HG02798 (cell line): ENCODE measurements around the gene OSBPL10.
"Not testable (repeated sequence)": the region's sequence is repeated elsewhere in the genome, so short reads cannot be mapped to it uniquely, and the experiment has no call there.

ENCODE experiments used
- ATAC-seq: cut with Tn5 transposase; IDR thresholded peaks from one replicate; pipeline ENCODE4 v1.9.1; 2021; ENCODE audit warnings: mild to moderate bottlenecking; ENCODE audit not compliant: unreplicated experiment, poor library complexity

The OSBPL10 gene

DNA sequence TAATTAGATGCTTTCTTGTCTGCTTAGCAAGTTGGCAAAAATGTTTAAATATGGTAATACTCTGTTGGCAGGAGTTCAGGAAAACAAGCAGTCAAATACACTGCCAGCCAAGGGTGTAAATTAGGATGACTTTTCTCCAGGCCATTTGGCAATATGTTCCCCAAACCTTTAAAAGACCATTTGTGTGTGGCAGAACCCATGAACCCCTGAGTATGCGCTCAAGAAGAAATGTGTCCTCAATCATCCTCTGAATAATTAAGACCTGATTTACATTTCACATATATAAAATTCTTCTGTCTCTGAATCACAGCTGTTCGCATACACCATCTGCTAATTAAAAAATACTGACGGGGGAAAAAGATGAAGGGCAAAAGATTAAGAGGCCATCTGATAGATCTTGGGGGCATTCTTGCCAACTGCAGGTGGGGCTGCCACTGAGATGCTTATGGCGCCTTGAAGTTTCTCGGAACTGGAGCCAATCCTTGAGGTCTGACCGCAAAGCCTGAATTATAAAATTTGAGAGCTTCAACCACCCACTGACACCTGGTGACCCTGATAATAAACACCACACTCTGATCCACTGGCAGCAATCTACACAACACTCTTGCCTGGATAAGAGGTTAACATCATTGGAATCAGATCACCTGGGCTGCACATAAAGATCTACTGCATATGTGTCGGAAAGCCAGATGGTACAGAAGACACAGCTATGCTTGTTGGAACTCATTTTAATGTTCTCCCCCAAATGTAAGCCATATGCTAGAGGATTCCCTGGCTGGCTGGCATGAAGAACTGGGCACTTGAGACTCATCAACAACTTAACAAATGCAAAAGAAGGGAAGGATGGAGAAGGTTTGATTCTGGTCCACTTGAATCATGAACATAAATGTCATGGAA is 190.6 kb downstream of the OSBPL10 start:
- no peak for ATAC-seq

DNA sequence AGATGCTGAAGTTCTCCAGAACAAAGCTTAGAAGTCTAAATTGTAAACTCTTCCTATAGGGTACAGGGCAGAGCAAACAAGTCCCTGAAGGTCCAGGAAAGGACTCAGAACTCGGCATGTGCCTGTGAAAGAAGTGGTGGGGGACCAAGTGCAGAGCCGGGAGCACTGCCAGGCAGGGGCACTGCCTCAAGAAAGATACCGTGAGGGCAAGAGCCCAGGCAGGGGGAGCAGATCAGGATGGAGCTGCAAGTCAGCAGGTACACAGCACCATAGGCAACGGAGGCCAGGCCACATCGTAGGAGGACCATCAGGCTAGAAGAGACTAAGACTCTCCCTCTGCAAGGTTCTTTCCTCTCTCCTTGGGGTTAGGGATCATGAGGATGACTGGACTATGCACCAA is 191.6 kb downstream of the OSBPL10 start:
- ATAC-seq = no peak

DNA sequence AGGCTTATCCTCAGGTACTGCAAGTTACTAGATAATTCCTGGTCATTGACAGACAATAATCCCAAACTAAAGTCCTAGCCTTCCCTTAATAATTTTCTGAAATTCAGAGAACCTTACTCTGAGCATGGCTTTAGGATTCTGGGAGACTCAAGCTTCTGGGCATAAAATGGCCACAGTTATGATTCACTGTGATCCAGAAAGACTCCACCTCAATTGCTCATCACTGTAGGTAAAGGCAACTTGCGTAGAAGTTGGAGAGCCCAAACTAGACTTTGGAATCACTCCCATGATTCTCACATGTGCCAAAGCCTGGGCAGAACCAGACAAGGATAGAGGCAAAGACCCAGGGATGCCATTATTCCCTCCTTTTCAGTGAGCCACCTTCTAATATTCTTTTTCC is 195.3 kb downstream of the OSBPL10 start:
- no peak for ATAC-seq

DNA sequence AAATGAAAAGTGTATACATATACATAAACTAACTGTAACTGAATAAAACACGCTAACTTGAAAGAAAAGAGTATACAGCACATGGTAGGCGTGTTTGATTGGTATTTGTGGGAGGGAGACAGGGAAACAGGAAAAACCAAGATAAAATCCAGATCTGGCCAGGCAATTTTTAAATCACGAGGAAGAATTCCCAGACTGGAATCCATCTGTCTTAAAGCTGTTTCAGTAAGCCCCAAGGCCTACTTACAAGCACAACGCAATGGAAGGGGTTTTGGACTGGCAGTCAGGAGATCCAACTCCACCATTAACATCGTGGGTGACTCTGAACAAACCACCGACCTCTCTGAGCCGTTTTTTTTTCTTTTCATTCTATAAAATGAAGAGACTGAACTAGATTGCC is 195.8 kb downstream of the OSBPL10 start:
- no peak for ATAC-seq

DNA sequence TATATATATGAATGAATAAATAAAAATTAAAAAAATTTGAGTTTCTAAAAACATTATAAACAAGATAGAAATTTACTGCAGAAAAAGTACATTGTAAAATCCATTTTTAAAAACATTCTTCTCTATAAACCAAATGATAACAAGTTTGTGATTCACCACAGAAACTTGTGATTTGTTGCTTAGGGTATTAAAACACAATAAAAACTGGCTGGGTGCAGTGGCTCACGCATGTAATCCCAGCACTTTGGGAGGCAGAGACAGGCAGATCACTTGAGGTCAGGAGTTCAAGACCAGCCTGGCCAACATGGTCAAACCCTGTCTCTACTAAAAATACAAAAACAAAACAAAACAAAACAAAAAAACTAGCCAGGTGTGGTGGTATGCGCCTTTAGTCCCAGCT is 197.2 kb downstream of the OSBPL10 start:
- ATAC-seq = not testable (repeated sequence)

DNA sequence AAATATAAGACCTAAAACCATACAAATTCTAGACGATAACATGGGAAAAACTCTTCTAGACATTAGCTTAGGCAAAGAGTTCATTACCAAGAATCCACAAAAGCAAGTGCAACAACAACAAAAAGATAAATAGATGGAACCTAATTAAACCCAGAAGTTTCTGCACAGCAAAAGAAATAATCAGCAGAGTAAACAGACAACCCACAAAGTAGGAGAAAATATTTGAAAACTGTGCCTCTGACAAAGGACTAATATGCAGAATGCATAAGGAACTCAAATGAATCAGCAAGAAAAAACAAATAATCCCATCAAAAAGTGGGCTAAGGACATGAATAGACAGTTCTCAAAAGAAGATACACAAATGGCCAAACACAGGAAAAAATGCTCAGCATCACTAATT is 198.8 kb downstream of the OSBPL10 start:
- ATAC-seq = not testable (repeated sequence)

DNA sequence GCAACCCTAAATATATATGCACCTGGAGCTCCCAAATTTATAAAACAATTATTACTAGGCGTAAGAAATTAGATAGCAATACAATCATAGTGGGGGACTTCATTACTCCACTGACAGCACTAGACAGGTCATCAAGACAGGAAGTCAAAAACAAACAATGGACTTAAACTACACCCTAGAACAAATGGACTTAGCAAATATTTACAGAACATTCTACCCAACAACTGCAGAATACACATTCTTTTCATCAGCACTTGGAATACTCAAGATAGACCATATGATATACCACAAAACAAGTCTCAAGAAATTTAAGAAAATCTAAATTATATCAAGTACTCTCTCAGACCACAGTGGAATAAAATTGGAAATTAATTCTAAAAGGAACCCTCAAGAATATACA is 201.5 kb downstream of the OSBPL10 start:
- ATAC-seq = no peak

DNA sequence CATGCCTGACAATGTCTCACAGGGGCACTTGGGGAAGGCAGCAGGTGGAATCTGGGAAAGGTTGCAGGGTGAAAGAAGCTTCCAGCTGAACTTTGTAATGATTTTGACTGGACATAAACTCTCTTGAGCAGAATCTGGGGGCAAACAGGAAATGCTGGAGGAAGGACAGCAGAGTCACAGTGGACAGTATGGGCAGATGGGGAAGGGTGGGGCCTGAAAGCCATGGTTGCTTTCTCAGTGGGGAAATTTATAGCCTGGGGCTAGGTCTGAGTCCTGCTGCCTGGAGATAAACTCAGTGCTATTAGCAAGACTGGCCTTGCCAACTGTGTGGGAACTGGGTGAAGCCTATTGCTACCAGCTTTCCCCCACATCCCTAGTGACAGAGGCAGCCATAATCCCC is 203.2 kb downstream of the OSBPL10 start:
- ATAC-seq = no peak

DNA sequence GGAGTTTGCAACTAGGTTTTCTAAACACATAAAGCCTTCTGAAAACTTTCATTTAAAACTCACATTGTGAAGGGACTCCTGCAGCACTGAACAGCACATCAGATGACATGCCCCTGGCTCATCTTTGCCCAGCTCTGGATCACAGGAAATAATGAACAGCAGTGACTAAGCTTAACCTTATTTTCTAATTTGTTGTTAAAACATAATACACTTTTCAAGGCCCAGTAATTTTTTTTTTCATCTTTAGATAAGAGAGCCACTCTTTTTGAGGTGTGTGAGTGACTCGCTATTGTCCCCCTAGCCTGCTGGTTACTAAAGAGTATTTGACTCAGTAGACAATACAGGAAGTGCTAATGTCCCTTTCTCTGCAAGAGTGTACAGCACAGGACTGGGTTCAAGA is 204.0 kb downstream of the OSBPL10 start:
- ATAC-seq = no peak

DNA sequence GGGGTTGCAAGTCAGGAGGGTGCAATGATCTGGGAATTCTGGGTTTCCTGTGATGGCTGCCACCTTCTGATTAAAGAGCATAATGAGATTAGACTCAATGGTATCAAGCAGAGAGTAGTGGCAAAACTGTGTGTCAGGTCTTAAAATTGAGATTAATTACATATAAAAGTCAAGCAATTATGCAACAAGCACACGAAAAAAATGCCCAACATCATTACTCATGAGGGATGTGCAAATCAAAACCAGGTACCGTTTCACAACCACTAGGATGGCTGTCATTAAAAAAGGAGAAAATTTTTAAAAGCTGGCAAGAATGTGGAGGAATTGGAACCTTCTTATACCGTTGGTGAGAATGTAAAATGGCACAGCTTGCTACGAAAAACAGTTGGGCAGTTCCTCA is 205.0 kb downstream of the OSBPL10 start:
- no peak for ATAC-seq

DNA sequence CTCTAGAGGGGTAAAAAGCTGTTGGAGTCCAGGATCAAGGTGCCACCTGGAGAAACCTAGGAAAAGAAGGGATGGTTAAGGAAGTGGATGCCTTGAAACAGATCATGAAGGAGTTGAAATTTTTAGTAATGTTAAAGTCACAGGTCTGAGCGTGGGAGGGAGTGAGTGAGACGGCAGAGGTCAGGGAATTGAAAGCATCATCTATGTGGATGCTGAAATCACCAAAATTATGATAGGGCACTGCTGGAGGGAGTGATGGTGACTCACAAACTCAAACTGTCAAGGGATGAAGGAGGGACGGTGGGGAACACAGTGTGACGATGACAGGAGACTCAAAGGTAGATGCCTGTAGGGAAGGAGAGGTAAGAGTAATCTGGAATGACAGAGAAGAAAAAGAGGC is 205.7 kb downstream of the OSBPL10 start:
- ATAC-seq = no peak

DNA sequence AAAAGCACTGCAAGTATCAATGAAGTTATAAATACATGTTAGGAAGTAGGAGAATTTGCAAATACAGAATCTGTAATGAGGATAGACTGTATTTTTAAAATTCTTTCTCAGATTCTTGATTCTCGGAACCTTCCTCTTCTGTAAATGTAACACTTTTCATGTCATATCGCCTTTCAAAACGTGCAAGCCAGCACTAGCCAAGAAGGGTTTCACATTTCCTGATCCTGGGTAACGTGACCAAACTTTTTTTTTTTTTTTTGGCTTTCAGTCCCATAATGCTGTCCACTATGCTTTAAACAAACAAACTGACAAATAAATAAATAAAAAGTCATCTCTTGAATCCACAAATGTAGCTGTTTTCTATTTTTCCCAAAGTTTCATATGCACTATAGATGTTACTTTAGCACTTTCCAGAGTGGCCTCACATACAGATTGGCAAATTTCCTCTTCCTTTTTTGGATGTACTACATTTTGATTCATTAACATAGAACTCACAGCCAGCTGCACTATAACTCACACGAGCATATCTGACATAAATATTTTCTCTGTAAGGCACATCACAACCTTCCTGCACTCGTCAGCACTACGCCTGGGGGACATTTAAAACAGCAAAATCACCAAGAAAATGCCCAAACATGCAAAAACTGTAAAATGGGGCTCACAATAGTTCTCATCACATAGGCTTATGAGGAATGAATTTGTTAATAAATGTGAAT is 208.1 kb downstream of the OSBPL10 start:
- ATAC-seq = no peak

DNA sequence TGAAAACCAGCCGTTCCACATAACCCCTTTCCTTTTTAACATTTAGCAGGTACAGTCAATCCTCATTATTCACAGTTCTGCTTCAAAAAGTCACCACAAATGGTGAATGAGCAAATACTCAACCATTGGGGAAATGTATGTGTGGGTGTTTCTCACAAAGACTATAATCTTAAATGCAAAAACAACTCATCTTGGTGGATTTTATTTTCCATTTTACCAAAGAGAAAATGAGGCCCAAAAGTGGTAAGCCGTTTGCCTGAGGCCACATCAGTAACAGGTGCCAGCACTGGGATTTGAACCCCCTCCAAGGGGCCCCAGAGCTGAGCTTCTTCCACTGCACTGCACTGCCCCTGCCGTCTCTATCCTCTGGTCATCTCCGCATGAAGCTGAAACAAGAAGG is 208.8 kb downstream of the OSBPL10 start:
- ATAC-seq = no peak

DNA sequence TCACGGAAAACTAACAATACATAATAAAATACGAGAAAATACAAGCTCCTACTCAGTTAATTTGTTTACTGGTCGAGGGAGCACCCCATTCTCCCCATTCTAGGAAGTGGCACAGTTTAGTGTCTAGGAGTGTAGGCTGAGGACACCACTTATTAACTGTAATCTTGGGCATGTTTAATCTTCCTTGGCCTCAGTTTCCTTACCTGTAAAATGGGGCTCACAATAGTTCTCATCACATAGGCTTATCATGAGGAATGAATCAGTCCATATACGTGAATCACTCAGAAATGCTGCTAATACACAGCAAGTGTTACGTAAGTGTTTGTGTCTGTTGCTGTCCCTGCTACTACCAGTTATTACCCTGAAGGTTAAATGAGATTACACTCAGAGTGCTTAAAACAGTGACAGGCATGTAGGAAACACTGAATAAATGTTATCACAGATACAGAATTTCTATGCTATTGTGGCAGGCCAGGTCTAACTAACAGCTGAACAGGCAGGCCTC is 210.2 kb downstream of the OSBPL10 start:
- no peak for ATAC-seq

DNA sequence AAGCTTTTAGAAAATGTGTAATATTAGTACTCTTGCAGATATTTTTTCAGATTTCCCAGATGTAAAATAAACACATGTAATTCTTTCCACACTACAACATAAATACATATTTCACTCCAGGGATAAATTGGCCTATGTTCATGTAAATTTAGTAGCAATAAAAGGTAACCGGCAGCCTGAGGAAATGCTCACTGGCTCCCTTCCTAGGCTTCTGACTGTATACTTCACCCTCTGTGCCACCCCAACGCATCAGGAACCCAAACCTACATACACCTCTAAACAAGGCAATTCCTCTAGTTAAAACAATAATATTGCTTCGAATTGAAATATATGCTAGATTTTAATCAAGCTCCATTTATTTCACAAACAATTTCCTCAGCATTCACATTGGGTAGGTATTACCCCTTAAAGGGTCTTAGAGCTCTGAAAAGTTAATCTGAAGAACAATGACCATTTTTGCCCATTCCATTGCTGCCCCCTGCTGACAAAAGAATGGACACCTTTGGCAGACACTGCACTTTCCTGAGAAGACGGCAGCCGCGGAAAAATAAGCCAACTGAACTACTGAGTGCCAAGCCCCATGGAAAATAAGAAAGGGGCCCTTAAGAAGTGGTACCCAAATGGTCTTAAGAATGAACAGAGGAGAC is 212.5 kb downstream of the OSBPL10 start:
- no peak for ATAC-seq

DNA sequence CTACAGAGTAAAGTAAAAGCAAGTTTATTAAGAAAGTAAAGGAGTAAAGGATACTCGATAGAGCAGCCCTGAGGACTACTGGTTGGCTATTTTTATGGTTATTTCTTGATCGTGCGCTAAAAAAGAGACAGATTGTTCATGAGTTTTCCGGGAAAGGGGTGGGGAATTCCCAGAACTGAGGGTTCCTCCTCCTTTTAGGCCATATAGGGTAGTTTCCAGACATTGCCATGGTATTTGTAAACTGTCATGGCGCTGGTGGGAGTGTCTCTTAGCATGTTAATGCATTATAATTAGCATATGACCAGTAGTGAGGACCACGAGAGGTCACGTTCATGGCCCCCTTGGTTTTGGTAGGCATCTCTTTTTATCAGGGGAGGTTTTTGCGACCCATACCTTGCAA is 213.1 kb downstream of the OSBPL10 start:
- ATAC-seq = no peak

DNA sequence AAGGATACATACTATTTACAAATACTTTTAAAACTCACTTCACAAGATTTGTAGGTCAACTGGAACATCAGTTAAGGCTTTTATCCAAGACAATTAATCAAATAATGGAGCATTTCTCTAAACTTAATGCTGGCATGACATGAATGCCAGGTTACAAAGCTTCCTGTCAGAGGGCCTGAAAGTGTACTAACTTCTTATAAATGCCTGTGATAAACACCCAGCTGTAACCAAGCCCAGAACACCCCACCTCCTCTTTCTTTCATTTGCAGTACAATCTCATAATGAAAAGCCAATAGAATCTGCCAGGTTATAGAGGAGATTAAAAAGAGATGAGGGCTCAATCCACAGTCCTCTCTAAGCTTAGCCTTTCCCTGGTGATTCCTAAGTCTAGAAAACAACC is 214.4 kb downstream of the OSBPL10 start:
- no peak for ATAC-seq

DNA sequence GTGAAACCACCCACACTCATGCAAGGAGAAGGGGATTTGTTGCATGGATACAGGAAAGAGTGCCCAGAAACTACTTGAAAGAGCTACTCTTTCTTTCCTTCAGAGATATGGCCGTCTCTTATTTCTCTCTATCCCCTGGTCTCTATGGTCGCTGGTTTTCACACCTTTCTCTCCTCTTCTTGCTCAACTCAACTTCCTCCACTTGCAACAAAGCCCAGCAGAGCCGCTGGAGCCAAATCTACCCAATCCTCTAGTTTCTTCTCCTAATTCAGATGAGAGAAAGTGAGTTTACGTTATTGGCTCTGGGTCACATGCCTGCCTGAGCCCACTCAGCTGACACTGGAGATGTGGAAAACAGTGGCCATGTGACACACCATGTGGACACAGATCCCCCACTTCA is 215.2 kb downstream of the OSBPL10 start:
- ATAC-seq = no peak

DNA sequence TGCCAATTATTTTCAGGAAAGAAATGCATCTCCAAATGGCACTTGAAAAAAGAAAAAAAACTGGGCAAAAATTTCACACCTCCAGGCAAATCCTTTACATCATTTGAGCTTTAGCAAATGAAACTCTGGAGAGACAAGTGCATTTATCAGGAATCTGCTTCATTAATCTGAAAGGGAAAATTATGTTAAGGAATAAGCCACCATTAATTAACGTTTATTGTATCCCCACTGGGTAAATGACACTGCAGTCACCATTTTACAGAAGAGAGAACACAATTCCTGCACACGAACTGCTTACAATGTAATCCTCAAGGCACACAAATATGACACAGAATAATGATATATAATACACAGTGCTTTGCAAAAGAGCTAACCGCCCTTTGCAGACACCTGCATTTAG is 217.3 kb downstream of the OSBPL10 start:
- ATAC-seq = no peak

DNA sequence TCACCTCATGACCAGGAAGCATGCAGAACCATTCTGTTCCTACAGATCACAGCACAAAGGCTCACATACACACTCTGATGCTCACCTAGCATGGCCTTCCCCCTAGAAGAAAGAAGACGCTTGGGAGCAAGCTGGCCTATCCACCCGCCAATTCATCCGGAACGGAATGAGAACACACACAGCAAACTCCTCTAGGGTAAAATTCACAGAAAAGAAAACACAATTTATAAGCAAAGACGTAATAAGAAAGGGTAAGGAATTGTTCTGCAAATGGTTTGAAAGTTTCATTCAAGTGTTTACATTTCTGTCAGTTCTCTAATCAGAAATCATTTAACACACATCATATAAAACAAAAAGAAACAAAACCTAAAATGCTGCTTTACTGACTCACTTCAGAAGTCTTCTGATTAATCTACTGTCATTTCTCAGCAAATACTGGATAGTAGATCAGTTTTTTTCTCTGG is 218.1 kb downstream of the OSBPL10 start:
- ATAC-seq = no peak
